Neural progenitor cell (in vitro differentiated cells): Measurements from ENCODE around the gene SYTL3.

ENCODE experiments used
- EZH2 ChIP-seq: fragments of 200-600 bp; sonication (generic); IDR thresholded peaks from 2 replicates; pipeline ENCODE4 v1.6.1; 2017; ENCODE audit warnings: antibody characterized with exemption, mild to moderate bottlenecking, moderate library complexity
- EZH2phosphoT487 ChIP-seq: fragments of 200-600 bp; sonication (generic); IDR thresholded peaks from 2 replicates; pipeline ENCODE4 v1.6.1; 2017; ENCODE audit warnings: antibody characterized with exemption
- TF ChIP-seq, protein P1 (sequence below): fragments of 200-600 bp; sonication (generic); IDR thresholded peaks from 2 replicates; pipeline ENCODE4 v1.5.1; 2017; ENCODE audit warnings: antibody characterized with exemption, mild to moderate bottlenecking

DNA sequence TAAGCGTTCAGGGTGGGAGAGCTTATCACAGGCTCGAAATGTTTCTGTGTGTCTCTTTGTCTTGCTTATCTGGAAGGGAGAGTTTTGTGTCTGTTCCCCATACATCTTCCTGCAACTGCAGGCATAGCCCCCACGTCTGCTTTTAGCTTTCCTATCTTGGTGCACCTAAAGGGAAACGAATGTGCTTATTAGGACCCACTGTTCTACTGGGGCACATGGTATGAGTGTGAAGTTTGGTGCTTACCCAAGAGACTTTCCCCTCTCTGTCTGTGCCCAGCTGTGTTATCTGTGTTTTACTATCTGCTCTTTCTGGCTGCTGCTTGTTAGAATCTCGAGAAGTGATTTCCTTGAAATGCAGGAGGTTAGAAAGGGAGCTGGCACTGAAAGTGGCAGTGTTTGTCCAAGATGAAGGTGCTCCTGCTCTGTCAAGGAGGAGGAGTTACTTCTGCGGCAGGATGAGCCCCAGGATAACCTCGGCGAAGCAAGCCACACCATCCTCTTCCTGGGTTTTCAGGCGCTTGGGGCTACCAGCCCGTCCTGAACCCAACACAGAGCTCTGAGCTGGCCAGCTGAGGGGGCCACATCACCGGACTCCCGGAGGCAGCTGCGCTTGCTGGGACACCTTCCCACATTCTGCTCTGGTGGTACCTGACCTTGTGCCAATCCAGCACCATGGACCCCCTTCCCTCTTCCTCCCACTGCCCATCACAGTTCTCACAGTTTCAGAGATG lies 28.7 kb upstream of the SYTL3 start:
- TF ChIP-seq, protein P1, sequence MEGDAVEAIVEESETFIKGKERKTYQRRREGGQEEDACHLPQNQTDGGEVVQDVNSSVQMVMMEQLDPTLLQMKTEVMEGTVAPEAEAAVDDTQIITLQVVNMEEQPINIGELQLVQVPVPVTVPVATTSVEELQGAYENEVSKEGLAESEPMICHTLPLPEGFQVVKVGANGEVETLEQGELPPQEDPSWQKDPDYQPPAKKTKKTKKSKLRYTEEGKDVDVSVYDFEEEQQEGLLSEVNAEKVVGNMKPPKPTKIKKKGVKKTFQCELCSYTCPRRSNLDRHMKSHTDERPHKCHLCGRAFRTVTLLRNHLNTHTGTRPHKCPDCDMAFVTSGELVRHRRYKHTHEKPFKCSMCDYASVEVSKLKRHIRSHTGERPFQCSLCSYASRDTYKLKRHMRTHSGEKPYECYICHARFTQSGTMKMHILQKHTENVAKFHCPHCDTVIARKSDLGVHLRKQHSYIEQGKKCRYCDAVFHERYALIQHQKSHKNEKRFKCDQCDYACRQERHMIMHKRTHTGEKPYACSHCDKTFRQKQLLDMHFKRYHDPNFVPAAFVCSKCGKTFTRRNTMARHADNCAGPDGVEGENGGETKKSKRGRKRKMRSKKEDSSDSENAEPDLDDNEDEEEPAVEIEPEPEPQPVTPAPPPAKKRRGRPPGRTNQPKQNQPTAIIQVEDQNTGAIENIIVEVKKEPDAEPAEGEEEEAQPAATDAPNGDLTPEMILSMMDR = no peak
- no peak for TF ChIP-seq EZH2phosphoT487
- no peak for TF ChIP-seq EZH2
